Kidney glomerular epithelial cell (primary cell): Measurements from ENCODE around the gene GLYATL2.
A peak's percentile ranks its signal among the peaks of the same experiment; 100 is the strongest.

Experiments
- DNase-seq: peaks from one replicate; lab custom pipeline; 2025; lab: John Stamatoyannopoulos, UW

Gene GLYATL2

DNA sequence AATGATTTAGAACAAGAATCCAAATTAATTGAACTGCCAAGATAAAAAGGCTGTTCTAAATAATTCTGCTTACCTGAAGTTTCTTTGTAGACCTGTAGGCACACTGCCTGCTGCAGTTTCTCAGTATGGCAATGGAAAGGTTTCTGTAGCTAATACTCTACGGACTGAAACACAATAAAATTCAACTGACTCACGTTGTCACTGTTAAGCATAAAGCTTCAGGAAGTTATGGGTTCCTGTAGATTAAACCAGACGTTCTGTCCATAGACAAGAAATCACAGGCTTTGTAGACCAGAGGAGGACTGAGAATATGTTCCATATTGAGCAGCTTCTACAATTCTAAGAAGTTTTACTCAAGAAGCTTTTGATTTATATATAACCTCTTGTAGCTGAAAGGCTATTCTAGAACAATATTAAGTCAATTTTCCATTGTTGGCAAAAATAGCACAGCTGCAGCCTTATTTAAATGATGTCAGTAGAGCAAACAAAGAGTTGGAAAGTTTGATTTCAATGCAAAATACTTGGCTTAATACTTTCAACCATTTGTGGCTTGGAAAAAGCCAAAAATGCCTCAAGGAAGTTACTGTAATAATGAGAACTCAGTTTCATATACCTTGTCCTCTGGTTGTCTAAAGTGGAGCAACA lies at the start of gene GLYATL2:
GLYATL2 (minus strand) TSS at position 344 of the 645 bp plus-strand sequence. CDS start 5,092 bp downstream, outside the sequence.
- DNase-seq = no peak

DNA sequence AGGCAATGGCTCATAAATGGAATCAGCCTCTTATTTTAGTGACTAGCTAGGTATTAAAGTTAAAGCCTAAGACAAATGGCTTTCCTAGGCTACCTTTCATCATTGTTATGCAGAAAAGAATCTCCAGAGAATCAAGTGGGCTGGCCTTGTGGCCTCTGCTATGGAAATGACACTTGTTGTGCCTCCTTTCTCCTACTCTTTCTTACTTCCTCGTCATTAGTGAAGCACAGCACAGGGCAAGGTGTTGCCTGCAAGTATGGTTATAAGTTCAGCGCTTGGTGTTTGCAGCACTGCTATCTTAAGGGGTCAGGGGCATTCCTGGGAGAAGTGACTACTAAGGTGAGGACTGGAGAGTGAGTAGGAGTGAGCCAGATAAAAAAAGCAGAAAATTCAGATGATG lies 49.4 kb upstream of the GLYATL2 start:
- DNase-seq = no peak

- DNase-seq = no peak
Observed at GRCh38 chr11:58888579-58888978, 44.1 kb upstream of the GLYATL2 start.

GRCh38 chr11:58887452-58887851 lies 42.9 kb upstream of the GLYATL2 start:
- DNase-seq = no peak

GRCh38 chr11:58880625-58881024 lies 36.1 kb upstream of the GLYATL2 start:
- DNase-seq = no peak

GRCh38 chr11:58880166-58880565 lies 35.7 kb upstream of the GLYATL2 start:
- DNase-seq = no peak

GRCh38 chr11:58867556-58867955 lies 23.1 kb upstream of the GLYATL2 start:
- DNase-seq = no peak

DNA sequence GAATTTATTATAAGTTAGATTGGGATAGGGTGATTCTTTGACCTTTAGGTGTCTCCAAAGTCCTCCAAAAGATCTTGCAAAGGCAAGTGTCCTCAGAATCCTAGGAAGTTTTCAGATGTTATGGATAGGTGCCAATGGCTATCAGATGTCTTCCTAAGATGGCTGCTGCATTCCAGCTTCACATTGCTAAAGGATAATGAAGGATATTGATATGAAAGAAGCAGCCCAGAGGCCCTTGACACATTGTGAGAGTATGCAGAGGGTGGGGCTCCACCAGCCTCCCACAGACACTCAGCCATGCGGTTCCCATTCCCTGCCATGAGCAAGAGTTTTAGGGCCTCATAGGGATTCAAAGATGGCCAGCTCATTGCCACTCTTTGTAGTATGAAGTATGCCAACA lies 22.3 kb upstream of the GLYATL2 start:
- DNase-seq = no peak

DNA sequence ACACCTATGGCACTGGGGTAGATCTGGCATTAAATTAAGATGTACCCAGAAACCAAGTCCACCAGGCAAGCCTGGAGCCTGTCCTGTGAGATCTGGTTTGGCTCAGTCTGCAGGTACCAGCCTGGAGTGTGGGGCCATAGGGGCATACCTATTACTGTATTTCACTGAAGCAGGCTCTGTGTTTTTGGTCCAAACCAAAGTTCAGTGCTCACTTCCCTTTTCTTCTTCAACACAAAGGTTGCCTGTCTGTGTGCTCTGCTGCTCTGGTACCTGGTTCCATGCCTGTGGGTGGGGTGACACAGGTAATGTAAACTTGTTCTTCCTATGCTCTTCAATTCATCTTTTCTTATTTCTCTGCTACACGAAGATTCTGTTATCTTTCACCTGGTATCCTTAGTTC lies 19.8 kb upstream of the GLYATL2 start:
- DNase-seq = no peak

DNA sequence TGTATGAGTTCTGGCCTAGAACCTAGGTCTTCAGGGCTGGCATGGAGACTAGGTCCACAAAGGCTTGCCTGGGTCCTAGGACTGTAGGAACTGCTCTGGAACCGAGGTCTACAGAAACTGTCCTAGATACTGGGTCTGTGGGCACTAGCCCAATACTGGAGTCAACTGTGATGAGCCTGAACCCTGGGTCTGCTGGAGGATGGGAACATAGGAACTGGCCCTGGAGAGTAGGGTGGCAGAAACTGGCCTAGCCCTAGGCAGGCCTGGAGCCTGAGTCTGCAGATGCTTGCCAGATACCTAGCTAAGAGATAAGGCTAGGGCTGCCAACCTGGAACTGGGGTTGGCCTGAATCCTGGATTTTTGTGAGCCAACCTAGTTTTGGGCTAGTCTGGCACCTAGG lies 19.2 kb upstream of the GLYATL2 start:
- no peak for DNase-seq

DNA sequence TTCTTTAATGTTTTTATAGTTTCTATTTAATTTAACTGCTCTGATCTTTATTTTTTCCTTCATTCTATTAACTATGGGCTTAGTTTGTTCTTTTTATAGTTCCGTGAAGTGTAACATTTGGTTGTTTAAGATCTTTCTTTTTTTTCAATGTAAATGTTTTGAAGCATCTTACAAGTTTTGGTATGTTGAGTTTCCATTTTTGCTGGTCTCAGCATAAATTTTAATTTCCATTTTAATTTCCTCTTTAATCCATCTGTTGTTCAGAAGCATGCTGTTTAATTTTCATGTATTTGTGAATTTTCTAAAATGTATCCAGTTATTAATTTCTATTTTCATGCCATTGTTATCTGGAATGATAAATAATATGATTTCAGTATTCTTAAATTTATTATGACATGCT lies 17.0 kb upstream of the GLYATL2 start:
- DNase-seq = no peak

GRCh38 chr11:58856806-58857205 lies 12.3 kb upstream of the GLYATL2 start:
- DNase-seq = no peak

DNA sequence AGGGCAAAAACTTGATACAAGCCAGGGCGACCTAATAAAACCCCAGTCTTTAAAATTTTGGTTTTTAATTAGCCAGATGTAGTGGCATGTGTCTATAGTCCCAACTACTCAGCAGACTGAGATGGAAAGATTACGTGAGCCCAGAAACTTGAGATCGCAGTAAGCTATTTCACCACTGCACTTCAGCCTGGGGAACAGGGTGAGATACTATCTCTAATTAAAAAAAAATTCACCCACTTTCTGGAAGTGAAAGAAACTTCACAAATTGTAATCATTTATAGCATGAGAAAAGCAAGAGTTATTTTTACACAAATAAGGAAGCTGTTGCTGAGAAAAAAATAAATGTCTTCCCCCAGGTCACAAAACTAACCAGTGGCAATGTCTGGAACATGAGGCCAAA lies 882 bp upstream of the GLYATL2 start:
- DNase-seq = no peak

GRCh38 chr11:58837707-58838388 lies 6.7 kb downstream of the GLYATL2 start:
- no peak for DNase-seq

DNA sequence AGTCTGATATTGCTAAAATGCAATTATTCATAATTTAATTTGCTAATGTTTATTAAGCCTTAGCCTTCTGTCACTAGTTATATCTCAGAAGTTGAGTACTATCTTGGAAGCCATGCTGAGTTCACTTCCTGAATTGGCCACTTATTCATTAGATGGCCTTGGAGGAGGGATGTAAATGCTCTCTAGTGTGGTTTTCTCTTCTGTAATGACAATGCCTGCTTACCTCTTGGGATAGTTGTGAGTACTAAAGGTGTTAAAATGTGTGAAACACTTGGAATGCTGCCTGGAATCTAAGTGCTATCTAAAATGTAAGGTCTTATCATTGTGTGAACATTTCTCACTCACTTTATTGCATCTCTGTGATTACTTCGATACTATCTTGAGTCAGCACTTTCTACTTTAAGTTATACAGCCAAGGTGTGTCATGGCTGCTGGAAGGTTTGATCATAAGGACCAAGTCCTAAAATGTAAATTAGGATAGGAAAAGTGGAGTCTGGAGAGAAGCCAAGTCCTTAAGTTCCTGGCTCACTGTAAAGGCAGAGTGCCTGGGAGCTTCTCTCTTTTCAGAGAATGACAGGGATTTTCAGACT lies 12.4 kb downstream of the GLYATL2 start:
- no peak for DNase-seq

DNA sequence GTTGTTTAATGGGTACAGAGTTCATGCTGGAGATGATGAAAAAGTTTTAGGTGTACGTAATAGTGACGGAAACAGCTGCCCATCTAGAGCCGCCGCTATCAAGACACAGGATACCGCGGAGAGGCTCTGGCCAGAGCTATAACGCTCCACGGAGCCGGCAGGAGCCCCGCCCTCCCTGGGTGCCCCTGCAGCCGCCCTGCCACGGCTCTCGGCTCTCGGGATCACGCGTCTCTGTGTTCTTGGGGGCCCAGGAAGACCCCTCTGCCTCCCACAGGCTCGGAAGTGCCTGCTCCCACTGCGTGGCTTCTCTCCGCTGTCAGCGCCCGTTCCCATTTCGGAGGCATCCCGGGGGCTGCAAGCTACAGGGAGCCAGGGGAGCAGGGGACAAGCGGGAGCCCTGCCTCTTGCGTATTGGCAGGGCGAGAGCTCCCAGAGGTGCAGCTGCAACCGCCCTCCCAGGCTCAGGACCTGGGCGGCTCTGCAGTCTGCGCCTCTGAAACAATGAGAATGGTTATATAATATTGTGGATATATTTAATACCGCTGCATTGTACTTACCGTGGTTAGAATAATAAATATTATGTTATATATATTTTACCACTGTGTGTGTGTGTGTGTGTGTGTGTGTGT lies 13.7 kb downstream of the GLYATL2 start:
- DNase-seq = no peak

DNA sequence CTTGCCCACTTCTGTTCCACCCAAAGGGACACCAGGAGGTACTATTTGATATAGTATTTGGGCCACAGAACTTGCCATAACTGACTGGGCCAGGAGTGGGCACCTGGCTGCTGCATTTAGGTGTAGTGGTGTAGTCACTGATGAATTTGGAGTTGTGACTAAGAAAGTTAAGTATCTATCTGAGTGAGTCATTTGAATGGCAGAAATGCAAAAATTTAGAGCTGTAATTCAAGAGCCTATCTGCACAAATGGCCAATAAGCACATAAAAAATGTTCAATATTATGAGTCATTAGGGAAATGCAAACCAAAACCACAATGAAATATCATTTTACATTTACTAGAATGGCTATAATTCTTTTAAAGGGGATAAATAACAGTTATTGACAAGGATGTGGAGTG lies 14.7 kb downstream of the GLYATL2 start:
- no peak for DNase-seq

DNA sequence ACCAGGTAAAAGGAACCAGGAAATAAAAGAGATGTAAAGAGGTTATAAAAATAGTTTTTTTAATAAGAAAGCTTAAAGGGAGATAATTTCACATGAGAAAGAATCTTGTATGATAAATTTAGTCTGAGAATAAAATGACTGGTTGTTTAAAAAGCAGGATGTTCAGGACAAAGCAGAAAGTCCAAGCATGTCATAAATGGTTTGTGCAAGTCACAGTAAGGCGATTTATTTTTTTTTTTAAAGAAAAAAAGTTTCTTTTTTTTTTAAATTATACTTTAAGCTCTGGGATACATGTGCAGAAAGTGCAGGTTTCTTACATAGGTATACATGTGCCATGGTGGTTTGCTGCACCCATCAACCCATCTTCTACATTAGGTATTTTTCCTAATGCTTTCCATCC lies 30.8 kb downstream of the GLYATL2 start:
- no peak for DNase-seq

- no peak for DNase-seq
Observed at GRCh38 chr11:58811499-58811898, 33.0 kb downstream of the GLYATL2 start.

- no peak for DNase-seq
Observed at GRCh38 chr11:58807343-58807742, 37.2 kb downstream of the GLYATL2 start.

GRCh38 chr11:58805065-58805464 lies 39.4 kb downstream of the GLYATL2 start:
- peak; percentile 27 for DNase-seq

DNA sequence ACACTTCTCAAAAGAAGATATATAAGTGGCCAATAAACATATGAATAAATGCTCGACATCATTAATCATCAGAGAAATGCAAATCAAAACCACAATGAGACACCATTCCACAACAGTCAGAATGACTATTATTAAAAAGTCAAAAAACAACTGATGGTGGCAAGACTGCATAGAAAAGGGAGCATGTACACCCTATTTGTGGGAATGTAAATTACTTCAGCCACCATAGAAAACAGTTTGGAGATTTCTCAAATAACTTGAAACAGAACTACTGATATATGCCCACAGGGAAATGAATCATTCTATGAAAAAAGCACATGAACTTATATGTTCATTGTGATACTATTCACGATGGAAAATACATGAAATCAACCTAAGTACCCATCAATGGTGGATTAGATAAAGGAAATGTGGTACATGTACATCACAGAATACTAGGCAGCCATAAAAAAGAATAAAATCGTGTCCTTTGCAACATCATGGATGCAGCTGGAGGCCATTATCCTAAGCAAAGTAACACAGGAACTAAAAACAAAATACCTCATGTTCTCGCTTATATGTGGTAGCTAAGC lies 42.4 kb downstream of the GLYATL2 start:
- no peak for DNase-seq

DNA sequence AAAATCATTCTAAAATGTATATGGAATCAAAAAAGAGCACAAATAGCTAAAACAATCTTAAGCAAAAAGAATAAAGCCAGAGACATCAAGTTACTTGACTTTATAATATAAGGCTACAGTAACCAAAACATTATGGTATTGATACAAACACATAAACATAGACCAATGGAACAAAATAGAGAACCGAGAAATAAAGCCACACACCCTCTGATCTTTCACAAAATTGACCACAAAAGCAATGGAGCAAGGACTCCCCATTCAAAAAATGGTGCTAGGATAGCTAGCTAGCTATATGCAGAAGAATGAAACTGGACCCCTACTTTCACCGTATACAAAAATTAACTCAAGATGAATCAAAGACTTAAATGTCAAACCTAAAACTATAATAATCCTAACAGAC lies 43.2 kb downstream of the GLYATL2 start:
- DNase-seq = no peak
